Tibial nerve (tissue), 3 donors: ENCODE measurements around the gene NRXN3.

Experiments used
- POLR2A ChIP-seq, 2 donors: fragments of 450-650 bp; IDR thresholded peaks; one replicate each; pipeline ENCODE4 v1.6.1; 2017; ENCODE audit warnings: antibody characterized with exemption in 2 of 2, mild to moderate bottlenecking in 2 of 2, moderate library complexity in 2 of 2
- TF ChIP-seq, protein P1 (sequence below), 5 experiments: fragments of 200-600 bp in 3 of 5; fragments of 450-650 bp in 2 of 5; sonication (generic) in 3 of 5; IDR thresholded peaks; one replicate each; pipeline ENCODE4 v1.5.1; 2016 to 2019; ENCODE audit warnings: antibody characterized with exemption in 5 of 5, mild to moderate bottlenecking in 3 of 5, moderate library complexity in 2 of 5

DNA sequence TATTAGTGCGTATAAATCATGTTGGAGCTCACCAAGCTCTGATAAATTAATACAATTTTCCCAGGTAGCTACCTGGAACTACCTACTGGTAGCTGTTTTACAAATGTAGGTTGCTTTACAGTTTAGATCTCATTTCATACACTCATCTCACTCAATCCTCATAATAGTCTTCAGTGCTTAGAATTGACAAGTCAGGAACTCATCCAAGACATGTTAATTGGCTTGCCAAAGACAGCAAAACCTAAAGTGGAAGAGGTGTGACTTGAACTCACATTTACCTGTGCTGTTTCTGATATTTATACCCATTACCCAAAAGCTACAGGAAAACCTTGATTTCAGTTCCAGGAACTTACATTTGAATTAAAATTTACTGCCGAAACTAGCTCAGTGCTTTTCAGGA, 1744.4 kb downstream of the NRXN3 start:
- TF ChIP-seq, protein P1, sequence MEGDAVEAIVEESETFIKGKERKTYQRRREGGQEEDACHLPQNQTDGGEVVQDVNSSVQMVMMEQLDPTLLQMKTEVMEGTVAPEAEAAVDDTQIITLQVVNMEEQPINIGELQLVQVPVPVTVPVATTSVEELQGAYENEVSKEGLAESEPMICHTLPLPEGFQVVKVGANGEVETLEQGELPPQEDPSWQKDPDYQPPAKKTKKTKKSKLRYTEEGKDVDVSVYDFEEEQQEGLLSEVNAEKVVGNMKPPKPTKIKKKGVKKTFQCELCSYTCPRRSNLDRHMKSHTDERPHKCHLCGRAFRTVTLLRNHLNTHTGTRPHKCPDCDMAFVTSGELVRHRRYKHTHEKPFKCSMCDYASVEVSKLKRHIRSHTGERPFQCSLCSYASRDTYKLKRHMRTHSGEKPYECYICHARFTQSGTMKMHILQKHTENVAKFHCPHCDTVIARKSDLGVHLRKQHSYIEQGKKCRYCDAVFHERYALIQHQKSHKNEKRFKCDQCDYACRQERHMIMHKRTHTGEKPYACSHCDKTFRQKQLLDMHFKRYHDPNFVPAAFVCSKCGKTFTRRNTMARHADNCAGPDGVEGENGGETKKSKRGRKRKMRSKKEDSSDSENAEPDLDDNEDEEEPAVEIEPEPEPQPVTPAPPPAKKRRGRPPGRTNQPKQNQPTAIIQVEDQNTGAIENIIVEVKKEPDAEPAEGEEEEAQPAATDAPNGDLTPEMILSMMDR (IDR thresholded peaks at IDR 0.05) = no peak
- TF ChIP-seq POLR2A (IDR thresholded peaks at IDR 0.05) = no peak
